HG02943 (cell line): ENCODE measurements around the gene PPP3CA.
"Not testable (repeated sequence)": the region's sequence is repeated elsewhere in the genome, so short reads cannot be mapped to it uniquely, and the experiment has no call there.

Experiments used
- ATAC-seq: cut with Tn5 transposase; IDR thresholded peaks from one replicate; pipeline ENCODE4 v1.9.1; 2021; ENCODE audit warnings: mild to moderate bottlenecking, low read depth, moderate library complexity; ENCODE audit not compliant: unreplicated experiment

Gene PPP3CA

DNA sequence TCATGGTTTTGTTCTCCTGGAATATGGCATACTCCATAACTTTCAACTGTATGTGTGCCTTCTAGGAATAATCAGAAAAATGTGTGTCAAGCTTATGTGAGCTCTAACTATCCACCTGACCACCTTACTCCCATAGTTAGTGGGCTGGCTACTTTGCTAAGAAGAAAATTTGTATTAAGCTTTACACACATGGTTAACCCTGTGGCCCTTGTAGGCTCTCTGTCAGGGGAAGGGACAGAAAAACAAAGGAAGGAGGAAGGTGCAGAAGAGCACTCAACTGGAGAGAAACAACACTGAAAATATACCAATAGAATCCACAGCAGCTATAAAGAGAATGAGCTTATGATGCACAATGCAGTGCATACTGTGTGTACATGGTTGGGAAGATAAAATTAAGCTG, 84.6 kb downstream of the PPP3CA start:
- ATAC-seq, result no peak

GRCh38 chr4:101259876-101260275, 87.5 kb downstream of the PPP3CA start:
- ATAC-seq, result no peak

- no peak for ATAC-seq
These were observed 88.4 kb downstream of the PPP3CA start for GRCh38 chr4:101258883-101259282.

GRCh38 chr4:101256222-101256621, 91.1 kb downstream of the PPP3CA start:
- no peak for ATAC-seq

DNA sequence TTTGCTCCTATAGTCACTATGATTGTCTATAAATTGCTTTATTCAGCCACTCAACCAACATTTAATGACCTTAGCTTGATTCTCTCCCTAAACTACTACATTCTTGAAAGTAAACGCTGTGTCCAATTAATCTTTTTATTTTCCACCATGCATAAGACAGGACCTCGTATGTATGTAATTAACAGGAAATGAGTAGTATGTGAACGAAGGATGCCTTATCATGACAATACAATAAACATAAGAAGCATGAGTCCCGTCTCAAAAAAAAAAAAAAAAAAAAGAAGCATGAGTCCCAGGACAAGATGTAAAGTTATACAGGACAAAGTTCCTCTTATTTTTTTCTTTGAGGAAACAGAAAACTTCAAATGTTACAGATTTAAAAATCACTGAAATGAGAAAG, 92.5 kb downstream of the PPP3CA start:
- ATAC-seq, result no peak

- no peak for ATAC-seq
These were observed 94.2 kb downstream of the PPP3CA start for GRCh38 chr4:101253121-101253520.

GRCh38 chr4:101252721-101253120, 94.6 kb downstream of the PPP3CA start:
- ATAC-seq, result no peak

DNA sequence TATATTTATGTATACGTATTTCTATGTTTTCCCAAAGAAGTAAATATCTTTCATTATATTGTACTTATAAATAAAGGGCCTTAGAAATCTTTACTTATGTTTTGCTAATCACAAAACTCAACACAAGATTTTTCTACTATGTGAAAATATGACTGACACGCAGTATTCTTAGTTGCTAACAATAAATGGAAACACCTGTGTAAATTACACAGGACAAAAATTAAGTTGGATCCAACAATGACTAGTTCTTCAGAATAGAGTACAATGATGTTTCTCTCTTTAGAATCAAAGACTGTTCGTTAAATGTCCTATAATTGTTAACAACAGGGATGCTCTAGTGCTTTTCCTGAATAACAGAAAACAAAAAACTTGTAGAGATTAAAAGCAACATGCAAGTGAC, 96.1 kb downstream of the PPP3CA start:
- no peak for ATAC-seq

- no peak for ATAC-seq
These were observed 103.0 kb downstream of the PPP3CA start for GRCh38 chr4:101244349-101244748.

DNA sequence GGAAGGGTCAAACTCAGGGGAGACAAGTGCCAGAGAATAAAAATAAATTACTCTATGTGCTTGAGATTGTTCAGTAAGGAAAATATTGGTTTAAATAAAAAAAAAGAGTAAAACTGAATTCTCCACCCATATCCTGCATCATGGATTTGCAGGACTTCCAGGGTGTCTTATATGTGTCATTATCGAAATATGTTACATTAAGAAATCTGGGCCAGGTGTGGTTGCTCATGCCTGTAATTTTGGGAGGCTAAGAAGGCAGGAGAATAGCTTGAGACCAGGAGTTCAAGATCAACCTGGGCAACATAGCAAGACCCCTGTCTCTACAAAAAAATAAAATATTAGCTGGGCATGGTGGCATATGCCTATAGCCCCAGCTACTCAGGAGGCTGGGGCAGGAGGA, 104.9 kb downstream of the PPP3CA start:
- no peak for ATAC-seq

GRCh38 chr4:101240099-101240498, 107.2 kb downstream of the PPP3CA start:
- no peak for ATAC-seq

- no peak for ATAC-seq
These were observed 107.7 kb downstream of the PPP3CA start for GRCh38 chr4:101239665-101240064.

DNA sequence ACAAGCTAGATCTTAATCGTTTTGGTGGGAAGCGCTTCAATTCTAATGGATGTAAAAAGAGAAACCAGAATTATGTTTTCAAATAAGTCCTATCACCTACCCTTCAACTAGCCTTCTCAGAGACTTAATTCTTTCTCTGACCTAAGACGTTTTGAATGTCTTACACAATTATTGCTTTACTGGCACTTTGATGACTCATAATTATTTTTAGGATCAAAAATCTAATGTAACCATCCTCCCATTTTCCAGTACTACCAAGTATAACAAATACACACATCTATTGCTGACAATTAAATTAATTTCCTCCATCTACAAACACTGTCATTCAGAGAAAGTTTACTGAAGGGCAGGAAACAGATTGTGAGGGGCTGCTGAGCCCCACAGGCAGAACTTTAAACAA, 108.6 kb downstream of the PPP3CA start:
- no peak for ATAC-seq

DNA sequence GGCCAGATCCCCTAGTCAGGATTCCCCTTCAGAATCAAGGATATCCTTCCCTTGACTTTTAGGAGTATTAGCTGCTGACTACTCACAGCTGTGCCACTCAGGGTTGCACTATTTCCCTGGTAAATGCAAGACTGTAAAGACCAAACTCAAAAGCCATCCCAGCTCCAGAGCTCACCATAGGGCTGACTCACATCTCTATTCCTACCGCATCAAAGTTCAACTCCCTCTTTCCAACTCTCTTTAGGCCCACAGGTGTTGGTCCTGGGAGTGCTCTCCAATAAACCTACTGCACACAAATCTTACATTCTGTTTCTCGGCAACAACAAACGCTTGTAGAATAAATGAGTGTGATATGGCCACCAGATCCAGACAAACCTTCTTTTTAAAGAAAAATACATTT, 109.6 kb downstream of the PPP3CA start:
- ATAC-seq, result no peak

DNA sequence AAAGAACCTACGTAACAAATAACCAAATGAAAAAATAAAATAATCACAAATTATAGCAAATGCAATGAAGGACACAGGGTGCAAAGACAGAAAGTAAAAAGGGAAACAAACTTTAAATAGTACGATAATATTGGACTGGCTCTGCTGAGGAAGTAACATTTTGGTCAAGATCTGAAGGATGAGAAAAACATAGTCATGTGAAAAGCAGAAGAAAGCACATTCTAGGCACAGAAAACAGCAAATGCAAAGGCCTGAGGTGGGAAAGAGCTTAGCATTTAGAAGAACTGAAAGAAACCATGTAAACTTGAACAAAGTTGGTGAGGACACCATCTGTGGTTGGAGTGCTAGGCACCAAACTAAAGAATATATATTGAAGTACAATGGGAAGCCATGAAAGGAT, 111.2 kb downstream of the PPP3CA start:
- ATAC-seq, result no peak

DNA sequence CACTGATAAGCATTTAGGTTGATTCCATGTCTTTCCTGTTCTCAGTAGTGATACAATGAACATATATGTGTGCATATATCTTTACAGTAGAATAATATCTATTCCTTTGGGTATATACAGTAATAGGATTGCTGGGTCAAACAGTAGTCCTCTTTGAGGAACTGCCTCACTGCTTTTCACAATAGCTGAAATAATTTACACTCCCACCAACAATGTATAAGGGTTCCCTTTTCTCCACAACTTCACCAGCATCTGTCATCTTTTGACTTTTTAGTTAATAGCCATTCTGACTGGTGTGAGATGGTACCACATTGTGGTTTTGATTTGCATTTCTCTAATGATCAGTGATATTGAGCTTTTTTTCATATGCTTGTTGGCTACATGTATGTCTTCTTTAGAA, 113.2 kb downstream of the PPP3CA start:
- not testable (repeated sequence) for ATAC-seq

DNA sequence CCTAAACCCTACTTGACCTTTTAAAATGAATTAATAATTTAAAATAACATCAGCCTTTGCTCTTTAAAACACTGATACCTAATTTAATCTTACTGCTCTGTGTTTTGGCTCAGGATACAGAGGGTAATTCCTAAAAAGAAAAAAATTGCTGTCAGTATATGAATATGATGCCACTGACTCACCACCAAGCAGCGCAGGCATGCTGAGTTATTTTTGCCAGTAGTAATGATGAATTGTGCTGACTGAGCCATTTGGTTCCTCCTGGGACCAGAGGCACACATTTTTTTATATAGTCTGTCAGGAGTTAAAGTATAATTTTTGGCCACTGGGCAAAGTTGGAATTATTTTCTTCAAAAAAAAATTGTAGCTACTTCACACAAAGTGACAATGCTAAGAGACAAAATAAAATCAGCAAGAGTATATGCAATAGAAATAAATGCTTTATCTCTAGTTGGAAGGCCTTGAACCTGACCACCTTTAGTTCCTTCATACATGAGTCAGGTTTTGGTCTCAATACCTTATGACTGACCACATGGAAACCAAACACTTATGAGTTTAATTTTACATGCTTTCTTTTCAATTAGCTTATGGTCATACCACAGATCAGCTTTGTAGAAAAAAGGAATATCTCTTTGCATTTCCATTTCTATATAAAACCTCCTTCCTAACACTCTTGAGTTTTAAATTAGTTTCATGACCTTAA, 115.1 kb downstream of the PPP3CA start:
- ATAC-seq, result no peak

DNA sequence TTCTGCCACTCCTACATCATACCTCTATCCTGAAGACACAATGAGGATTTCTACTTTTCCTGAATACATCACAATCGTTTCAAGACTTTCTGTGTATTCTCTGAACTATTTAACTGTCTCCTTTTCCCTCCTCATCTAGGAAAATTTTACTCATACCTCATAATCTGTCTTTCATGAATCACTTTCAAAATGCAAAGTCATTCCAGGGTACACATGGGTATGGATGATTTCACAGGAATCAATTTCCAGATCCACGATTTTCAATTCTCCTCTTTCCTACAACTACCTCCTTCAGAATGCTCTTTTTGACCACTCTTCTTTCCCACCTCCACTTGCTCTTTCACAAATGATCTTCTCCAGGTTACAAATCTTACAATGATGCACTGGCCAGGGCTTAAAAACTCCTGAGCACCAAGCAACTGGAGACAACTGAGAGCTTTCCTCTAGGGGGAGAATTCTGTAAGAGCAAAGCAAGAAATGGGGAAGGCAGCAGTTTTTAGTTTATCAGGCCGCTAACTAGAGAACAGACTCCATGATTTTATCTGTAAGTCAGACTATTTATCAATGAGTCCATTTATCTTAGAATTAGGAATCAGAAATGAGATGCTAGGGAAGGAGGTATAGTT, 116.4 kb downstream of the PPP3CA start:
- no peak for ATAC-seq

DNA sequence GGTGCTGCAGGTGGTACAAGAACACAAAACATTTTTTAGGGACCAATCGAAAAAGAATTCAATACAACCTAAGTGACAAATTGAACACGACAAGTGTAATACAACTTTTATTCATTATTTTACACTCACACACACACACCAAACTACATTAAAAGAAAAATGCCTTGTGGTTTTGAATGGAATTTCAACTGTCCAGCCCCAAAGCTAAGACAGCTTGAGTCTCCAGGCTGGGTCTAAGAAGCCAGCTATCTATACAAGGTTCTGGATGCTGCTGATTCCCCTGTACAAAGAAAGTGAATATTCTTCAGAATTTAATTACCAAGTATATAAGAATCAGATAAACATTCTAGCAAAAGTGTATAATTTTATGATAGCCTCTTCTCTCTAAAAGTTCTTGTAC, 118.2 kb downstream of the PPP3CA start:
- no peak for ATAC-seq

DNA sequence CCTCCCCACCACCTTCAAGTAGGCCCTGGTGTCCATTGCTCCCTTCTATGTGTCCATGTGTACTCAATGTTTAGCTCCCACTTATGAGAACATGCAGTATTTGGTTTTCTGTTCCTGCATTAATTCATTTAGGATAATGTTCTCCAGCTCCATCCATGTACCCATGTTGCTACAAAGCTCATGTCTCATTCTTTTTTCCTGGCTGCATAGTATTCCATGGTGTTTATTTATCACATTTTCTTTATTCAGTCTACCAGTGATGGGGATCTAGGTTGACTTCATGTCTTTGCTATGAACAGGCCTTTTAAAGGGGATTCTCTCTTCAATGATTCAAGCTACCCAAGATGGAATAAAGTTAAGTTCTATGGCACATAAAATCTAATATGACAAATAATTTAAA, 119.6 kb downstream of the PPP3CA start:
- ATAC-seq, result no peak

DNA sequence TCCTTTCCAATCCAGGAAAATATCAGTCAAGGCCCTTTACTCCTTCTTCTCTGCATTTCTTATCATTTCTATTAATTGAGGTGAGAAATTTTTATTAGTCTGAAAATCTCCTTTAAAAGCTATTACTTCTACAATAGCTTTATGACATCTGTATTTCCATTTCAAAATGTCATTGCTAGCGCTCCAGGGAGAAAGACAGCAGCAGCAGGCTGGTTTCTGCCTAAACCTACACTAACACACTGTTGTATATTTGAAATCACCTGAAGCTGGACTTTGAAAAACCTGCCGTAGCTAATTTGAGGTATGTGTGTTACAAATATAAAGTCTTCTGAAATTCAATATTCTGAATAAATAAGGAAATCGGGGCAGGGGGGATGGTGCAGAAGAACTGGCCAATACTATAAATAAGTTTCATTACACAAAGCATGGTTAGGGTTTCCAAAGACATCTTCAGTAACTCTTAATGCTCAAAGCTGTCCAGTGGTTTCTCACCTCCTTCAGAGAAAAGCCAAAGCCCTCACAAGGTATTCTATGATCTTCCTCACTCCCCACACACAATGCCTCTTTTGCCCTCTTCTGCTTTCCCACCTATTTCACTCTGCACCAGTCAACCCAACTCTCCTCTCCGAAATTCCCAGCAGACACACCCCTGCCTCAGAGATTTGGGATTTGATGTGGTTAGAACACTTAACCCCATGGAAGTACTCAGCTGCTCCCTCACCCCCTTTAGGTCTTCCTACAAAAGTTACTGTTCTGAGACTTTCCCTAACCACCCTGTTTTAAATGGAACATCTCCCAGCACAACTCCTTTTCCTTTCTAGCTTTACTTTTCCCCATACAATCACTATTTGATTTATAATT, 122.7 kb downstream of the PPP3CA start:
- ATAC-seq, result no peak
